GM21367 (cell line): Measurements from ENCODE around the gene GET4.

ENCODE experiments used
- ATAC-seq: cut with Tn5 transposase; IDR thresholded peaks from one replicate; pipeline ENCODE4 v1.9.1; 2021; ENCODE audit not compliant: unreplicated experiment

The GET4 gene

DNA sequence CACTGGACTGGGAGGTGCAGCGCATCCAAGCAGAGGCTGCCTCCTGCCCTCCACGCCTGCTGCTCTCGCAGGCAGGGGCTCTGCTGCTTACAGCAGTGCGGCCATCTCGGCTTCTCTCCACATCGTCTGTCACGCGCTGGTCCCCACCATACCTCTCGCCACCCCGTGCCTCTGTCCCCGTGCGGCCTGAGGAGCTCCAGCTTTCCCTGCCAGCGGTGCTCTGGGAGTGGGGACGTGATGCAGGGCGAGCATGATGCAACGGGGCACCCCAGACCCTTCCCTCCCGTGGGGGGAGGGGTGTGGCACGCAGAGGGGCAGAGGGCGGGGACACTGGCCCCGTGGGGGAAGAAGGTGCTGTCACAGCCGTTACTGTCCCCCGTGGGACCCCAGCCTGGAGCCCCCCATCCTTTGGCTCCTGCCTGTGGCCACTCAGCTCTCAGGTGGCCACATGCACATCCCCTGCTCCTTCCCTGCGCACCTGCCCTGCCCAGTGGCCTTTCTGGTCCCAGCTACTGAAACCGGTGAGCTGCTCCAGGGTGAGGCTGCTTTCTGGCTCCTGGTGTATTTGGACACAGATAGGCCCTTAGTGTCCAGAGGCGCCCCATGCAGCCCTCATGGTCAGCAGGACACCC lies 9.0 kb downstream of the GET4 start:
- ATAC-seq: no peak

DNA sequence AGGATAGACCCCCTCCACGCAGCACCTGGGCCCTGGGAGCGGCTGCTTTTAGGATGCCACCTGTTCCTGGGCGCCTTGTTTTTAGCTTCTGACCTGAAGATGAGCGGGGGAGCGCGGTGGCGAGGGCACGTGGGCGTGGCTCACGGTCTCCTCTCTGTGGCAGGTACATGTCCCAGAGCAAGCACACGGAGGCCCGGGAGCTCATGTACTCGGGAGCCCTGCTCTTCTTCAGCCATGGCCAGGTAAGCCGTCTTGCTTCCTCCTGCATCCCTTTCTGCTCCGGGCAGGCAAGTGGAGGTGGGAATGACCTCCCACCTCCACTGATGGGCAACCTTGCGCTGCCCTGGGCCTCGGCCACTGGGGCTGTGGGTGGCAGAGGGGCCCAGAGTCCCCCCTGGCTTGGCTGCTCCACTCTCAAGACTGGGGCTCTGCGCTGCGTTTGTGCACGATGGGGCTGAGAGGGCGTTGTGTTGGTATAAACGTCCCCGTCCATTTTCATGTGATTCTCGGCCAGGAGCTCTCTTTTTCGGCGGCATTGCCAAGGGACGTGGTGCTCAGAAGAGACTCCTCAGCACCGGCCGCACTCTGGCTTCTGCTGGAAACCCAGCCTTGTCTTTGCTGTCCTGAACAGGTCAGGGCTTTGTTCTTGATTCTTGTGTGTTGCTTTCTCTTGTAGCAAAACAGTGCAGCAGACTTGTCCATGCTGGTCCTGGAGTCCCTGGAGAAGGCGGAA lies 9.7 kb downstream of the GET4 start:
- ATAC-seq: no peak

DNA sequence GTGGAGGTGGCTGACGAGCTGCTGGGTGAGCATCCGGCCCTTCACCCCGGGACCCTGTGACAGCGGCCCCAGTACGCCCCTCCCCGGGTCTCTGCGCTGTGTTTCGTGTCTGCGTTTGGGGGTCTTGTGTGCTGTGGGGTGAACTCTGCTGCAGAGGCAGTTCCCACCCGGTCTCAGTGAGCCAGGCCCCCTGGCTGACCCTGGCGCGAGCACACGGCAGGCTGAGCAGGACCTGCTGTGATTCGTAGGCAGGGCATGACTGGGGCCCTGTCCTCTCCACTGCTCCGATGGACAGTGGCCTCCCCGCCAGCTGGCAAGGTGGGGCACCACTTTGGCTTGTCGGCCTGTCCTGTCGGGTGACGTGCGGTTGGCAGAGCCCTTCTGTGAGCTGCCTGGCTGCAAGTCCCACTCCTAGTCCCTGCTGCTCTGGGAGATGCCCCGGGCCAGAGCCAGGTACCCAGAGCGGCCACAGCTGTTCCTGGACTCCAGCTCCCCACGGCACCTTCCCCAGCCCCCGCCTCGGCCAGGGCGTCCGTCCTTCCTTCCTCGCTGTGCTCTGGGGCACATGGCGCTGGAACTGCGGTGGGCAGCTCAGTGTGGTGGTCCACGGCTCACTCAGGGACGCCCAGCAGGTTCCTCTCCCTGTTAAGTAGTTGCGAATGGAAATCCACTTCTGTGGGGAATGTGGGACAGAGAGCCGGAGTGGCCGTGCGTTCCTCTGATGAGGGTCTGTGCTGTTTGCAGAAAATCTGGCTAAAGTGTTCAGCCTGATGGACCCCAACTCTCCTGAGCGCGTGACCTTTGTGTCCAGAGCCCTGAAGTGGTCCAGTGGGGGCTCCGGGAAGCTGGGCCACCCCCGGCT lies 10.5 kb downstream of the GET4 start:
- no peak for ATAC-seq

DNA sequence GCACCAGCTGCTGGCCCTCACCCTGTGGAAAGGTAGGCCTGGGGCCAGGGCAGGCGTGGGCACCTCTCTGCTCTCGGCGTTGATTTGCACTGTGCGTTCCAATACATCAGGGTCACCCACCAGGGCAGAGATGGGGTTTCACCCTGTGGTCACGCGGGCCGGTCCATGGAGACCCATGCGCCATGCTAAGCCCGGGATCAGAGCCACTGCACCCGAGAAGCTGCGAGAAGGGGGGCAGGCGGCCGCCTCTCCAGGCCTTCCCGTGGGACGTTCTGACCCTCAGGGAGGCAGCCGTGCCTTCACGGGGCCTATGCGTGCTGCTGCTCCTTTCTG lies 11.1 kb downstream of the GET4 start:
- no peak for ATAC-seq

DNA sequence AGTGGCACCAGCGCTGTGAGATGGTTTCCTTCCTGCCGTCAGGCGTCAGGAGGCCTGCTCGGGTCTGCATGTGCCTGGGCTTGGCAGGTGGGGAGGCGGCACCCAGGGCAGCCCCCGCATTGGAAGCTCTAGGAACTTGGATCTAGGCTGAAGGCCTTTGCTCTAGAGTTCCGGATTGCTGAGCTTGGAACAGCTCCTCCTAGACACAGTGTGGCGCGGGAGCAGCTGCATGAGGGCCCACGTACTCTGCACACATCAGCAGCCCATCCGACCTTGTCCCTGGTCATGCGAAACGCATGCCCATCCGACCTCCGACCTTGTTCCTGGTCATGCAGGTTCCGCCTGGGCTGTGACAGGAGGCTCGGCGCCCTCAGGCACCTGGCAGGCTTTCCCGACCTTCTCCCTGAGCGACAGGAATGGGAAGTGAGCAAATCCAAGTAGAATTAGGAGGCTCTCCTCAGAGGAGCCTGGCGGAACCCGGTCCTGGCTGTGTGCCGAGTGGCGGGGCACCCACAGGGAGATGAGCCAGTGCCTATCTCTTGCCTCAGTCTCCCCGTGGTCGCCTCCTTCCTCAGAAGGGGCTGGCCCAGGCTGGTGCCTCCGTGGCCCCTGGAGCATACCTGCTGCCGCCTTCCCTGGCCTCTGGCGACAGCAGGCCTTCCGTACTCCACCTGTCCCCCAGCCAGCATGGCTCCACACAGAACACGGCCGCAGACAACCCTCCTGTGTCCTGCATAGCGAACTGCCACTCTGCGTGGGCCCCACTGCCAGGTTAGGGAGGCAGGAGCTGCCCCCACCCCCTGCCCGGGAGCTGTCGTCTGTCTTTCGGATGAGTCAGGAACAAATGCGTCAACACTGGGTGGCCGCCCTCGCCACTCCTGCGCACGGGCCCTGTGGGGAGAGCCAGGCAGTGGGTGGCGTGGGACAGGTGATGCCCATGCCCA lies 12.0 kb downstream of the GET4 start:
- no peak for ATAC-seq

DNA sequence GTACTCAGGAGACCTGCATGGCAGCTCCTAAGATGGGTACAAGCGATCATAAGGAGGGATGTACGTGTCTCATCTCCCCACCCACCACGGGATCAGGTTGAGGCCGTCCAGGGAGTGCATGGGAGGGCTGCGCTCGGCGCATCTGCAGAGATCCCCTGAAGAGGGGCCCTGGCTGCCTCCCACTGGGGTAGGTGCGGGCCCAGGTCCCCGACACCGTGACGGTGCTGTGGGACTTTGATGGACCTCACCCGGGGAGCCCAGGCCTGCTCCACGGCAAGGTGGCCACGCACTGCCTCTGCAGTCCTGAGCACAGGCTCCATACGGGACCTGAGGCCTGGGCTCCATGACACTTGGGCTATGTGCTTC lies 12.7 kb downstream of the GET4 start:
- no peak for ATAC-seq

DNA sequence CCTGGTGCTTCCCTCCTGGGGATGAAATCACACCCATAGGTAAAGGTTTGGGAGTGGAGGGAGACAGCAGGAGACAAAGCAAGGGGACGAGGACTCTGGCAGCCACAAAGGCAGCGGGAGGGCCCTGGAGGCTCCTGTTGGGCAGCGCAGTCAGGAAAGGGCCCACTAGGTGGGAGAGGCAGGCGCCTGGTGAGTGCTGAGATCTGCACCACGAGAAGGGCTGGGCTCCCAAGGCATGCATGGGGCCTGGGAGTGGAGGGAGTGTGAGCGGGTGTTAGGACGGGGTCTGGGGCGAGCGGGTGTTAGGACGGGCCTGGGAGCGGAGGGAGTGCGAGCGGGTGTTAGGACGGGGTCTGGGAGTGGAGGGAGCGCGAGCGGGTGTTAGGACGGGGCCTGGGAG lies 13.0 kb downstream of the GET4 start:
- ATAC-seq: no peak

DNA sequence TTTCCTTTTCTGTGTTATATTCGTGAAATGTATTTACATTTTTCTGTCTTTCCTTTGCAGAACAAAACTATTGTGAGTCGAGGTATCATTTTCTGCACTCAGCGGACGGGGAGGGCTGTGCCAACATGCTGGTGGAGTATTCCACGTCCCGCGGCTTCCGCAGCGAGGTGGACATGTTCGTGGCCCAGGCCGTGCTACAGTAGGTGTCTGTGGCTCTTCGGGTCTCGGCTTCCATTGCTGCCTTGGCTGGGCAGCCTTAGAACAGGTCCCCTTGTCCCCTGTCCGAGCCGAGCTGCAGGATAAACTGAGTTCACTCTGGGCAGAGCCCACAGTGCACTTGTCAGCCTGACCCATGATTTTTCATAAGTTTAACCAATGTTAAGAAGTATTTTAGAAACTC lies 14.5 kb downstream of the GET4 start:
- ATAC-seq: no peak

DNA sequence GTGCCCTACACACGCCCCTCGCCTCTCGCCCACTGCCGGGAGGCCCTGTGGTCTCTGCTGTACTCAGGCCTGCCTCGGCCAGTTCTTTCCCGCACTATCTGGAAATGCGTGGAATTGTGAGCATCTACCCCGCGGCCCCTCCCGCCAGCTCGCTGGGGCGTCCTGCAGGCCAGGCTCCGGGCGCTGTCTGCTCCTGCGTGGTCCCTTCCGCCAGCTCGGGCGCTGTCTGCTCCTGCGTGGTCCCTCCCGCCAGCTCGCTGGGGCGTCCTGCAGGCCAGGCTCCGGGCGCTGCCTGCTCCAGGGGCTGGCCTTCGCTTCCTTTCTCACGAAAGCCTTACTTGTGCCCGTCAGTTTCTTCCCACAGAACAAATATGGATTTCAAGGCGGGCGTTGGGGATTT lies 14.9 kb downstream of the GET4 start:
- no peak for ATAC-seq

DNA sequence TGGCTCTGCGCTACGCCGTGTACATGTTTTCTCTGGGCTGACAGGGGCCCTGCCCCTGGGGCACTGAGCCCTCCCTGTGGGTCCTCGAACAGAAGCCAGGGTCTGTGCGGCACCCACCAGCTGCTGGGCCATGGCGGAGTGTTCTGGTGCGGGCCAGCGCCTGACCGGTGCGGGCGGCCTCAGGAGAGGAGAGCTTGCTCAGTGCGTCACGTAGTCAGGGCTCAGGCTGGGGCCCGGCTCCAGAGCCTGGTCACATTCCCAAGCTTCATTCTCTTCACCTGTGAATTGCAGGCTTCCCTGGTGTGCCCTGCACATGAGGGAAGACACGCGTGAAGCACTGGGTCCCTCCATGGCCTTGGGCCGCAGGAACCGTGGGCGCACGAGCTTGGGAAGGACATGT lies 15.5 kb downstream of the GET4 start:
- ATAC-seq: no peak

DNA sequence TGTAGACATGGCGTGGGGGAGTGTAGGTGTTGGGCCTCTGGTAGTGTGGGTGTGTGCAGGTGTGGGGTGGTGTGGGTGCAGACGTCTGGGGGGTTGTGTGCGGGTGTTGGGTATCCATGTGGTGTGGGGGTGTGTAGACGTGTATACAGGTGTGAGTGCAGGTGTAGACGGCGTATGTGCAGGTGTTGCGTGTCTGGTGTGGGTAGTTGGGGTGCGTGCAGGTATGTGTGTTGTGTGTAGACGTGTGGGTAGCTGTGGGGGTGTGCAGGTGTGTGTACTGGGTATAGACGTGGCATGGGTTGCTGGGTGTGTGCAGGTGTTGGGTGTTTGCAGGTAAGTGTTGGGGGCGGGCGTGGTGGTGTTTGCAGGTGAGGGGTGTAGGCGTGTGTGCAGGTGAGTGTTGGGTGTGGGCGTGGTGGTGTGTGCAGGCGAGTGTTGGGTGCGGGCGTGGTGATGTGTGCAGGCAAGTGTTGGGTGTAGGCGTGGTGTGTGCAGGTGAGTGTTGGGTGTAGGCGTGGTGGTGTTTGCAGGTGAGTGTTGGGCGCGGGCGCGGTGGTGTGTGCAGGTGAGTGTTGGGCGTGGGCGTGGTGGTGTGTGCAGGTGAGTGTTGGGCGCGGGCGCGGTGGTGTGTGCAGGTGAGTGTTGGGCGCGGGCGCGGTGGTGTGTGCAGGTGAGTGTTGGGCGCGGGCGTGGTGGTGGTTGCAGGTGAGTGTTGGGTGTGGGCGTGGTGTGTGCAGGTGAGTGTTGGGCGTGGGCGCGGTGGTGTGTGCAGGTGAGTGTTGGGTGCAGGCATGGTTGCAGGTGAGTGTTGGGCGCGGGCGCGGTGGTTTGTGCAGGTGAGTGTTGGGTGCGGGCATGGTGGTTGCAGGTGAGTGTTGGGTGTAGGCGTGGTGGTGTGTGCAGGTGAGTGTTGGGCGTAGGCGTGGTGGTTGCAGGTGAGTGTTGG lies 16.6 kb downstream of the GET4 start:
- no peak for ATAC-seq

DNA sequence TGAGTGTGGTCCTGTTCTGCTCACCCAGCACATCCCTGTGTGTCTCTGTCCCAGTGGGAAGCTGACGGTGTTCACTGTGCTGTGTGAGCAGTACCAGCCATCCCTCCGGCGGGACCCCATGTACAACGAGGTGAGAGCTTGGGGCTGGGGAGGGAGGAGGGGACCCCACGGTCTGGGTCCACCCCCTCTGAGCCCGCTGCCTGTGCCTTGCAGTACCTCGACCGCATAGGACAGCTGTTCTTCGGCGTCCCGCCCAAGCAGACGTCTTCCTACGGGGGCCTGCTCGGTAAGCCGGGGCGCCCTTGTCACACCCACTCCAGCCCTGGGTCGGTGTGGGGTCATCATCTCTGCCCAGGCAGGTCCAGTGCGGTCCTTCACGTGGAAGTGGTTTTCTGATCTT lies 17.3 kb downstream of the GET4 start:
- no peak for ATAC-seq

DNA sequence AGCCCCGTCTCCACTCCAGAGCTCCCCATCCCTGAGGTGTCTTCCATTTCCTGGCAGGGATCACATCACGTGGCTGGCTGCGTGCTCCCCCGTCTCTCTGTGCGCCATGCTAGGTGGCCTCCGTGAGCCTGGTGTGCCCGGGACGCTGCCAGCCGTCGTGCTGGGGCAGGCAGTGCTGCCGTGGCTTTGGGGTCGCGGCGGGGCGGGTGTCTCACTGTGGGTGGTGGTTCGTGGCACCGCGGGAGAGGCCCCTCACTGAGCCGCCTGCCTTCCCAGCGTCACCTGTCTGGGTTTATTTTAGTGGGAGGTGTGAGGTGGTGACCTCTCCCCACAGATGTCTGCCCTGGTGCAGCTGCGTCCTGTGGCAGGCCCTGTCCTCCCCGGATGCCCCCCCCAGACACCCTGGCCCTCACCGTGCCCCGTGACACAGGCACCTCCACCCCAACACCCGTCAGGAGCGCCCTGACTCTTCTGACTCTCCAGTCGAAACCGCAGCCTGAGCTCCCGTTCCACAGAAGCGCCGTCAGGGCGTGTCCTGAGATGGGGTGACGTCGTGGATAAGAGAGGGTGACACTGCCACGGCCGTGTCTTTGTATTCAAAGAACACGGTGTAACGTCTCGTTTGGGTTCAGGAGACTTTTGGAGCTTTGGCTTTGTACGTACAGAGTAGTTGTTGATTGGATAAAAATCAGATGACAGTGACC lies 18.0 kb downstream of the GET4 start:
- no peak for ATAC-seq

DNA sequence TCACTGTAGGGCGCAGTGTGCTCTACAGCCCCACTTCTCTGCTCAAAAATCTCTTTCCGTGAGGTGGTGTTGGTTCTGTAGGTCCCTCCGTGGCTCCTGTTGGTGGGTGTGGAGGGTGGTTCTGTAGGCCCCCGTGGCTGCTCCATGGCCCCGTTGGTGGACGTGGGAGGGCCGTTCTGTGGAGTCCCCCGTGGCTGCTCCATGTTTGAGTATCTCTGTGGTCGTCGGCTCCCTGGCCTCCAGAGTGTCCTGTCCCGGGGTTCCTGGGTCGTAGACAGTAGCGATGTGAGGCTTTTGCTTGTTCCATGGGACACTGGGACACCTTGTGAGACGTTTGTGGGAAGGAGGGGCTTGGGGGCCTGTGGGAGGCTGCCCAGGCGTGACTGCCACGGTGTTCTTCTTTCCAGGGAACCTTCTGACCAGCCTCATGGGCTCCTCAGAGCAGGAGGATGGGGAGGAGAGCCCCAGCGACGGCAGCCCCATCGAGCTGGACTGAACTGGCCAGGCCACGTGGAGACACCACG lies 18.6 kb downstream of the GET4 start:
- ATAC-seq: no peak

DNA sequence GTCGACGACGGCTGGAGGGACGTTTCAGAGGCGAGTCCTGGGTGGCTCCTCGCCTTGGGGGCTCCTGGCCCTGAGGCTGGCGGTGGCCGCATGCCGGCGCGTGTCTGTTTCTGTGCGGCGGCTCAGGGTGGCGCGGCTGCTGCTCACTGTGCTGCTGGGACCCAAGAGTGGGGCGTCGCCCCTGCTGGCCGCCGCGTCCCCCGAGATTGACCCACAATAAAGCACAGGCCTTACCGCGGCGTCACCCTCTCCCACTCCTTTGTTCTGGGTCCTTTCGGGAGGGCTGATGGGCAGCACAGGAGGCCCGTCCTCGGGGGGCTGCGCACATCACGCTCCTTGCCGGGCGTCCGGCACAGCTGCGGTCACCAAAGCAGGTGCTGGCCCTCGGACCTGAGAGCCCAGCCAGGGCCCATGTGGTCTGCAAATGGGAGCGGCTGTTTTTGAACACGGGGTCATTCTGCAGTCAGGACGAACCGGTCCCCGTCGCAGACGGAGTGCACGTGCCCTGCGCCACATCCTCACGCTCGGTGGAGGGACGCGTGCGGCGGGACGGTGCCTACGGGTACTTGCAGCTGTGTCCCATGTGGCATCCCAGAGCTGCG lies 19.2 kb downstream of the GET4 start:
- ATAC-seq: no peak

DNA sequence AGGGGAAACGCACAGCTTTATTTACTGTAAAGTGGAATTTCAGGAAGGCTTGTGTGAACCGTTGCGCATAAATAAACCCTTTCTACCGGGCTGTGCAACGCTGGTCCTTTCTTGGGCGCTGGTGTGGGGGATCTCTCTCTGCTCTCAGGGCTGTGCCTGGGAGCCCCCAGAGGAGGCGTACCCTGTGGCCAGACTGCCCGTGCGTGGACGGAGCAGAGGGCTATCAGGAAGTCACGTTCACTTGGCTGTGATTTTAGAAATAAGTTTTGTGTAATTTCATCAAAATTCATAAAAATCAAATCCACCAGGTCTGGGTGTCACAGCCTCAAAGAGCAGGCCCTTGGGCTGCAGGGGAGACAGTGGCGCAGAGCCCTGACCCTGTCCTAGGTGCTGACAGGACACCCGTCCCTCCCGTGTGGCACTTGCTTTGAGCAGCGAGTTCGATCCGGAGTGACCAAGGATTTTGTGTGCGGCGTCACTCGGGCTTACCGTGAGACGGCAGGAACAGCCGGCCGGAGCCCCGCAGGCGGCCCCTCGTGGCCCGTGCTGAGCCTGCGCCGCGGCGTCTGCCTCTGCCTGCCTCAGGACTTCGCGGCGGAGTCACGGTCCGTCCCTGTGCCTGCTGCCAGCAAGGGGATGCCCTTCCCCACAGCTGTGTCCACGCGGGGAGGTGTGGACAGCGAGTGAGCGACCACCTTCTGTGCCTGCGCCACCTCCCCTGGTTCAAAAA lies 20.2 kb downstream of the GET4 start:
- ATAC-seq: no peak

DNA sequence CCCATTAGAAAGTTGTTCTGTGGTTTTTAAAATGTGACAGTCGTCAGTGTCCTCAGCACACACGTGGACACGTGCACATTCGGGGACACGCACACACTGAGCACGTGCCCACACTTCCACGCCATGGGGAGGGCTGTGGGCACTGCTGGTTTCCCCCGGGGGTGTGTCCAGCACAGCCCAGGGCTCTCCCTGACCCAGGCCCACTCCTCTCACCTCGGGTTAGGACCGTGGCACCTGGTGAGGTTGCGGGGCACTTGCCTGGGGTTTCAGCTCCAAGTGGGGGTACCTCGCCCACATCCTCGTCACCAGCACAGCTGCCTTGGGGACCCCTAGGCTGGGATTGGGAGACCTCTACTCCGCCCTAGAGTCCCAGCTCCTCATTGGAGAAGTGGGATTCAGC lies 20.7 kb downstream of the GET4 start:
- ATAC-seq: no peak

DNA sequence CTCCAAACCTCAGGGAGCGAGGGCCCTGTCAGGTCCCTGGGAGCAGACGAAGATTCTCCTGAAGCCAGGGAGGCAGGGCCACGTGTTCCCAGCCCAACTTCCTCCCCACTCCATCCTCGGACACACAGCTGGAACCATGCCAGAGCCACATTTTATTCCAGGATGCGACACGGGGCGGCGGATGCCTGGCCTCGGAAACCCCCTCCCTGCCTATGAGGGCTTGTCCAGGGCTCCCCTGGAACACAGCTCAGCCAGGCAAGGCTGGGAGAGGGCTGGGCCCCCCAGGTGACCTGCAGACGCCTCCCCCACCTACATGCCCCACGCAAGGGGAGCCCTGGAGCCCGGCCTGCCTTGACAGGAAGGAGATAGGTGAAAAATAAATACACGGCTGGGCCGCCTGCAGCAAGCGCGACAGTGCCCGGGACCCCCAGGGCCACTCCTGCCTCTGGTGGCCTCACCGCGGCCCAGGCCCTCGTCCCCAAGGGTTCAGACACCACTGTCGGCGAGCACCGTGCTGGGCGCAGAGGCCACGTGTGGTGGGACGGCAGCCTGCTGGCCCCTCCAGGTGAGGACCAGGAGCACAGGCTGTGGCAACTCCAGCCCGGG lies 21.5 kb downstream of the GET4 start:
- ATAC-seq: no peak
